MM.1S (cell line): ENCODE results near the gene AXIN2.

Experiments
- EZH2 ChIP-seq: fragments of 300-600 bp; sonication (generic); optimal IDR thresholded peaks from 2 replicates; pipeline ENCODE3; 2017; ENCODE audit warnings: low read depth, mild to moderate bottlenecking, antibody characterized with exemption, low read length, mixed read lengths
- EZH2phosphoT487 ChIP-seq: fragments of 300-600 bp; sonication (generic); IDR thresholded peaks from 2 replicates; pipeline ENCODE4 v1.6.1; 2018; ENCODE audit warnings: antibody characterized with exemption, low read length
- TF ChIP-seq, protein P1 (sequence below): fragments of 300-600 bp; sonication (generic); IDR thresholded peaks from 2 replicates; pipeline ENCODE4 v1.5.1; 2016; ENCODE audit warnings: antibody characterized with exemption, low read length, mixed read lengths

DNA sequence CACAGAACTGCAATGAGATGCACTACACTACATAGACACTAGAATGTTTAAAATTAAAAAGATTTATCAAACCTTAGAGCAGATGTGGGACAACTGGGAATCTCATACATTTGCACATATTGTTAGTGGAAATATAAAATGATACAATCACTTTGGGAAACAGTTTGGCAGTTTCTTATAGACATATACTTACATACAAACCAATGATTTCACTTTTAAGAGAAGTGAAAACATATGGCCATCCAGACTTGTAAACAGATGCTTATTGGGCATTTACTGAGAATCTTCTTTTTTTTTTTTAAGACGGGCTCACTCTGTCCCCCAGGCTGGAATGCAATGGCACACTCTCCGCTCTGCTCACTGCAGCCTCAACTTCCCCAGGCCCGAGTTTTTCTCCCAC lies 50.1 kb downstream of the AXIN2 start:
- TF ChIP-seq, protein P1, sequence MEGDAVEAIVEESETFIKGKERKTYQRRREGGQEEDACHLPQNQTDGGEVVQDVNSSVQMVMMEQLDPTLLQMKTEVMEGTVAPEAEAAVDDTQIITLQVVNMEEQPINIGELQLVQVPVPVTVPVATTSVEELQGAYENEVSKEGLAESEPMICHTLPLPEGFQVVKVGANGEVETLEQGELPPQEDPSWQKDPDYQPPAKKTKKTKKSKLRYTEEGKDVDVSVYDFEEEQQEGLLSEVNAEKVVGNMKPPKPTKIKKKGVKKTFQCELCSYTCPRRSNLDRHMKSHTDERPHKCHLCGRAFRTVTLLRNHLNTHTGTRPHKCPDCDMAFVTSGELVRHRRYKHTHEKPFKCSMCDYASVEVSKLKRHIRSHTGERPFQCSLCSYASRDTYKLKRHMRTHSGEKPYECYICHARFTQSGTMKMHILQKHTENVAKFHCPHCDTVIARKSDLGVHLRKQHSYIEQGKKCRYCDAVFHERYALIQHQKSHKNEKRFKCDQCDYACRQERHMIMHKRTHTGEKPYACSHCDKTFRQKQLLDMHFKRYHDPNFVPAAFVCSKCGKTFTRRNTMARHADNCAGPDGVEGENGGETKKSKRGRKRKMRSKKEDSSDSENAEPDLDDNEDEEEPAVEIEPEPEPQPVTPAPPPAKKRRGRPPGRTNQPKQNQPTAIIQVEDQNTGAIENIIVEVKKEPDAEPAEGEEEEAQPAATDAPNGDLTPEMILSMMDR = no peak
- TF ChIP-seq EZH2 = no peak
- no peak for TF ChIP-seq EZH2phosphoT487
